K562 (cell line): ENCODE data around the gene BNIP3. TPM values are rescaled to one million over a fixed set of nuclear protein-coding genes. Genes with fewer than 3 reads are reported as not detected.

Source experiments
- ATAC-seq: fragments of 200-7000 bp; cut with Tn5 transposase; 3 replicates; pipeline ENCODE4 v1.9.1; 2020; ENCODE audit warnings: moderate library complexity
- BruUV-seq: library from RNA; stranded (reverse); fragments of 400-500 nt; replicated peaks from 2 replicates; lab custom pipeline; 2021; lab: Mats Ljungman, UMichigan
- CTCF ChIA-PET: fragments of 300-600 bp; formaldehyde crosslinking; extraction: SDS; loops from one replicate; lab custom pipeline; 2021; ENCODE audit warnings: low intra/inter-chr PET ratio; lab: Yijun Ruan, JAX
- POLR2A ChIA-PET: fragments of 300-600, 350-650 bp; sonication (Branson Sonifier 250); formaldehyde crosslinking; extraction: SDS; loops from one replicate; lab custom pipeline; 2021; ENCODE audit warnings: antibody characterized with exemption, inconsistent platforms; lab: Yijun Ruan, JAX
- DNase-seq, 4 experiments: peaks; one replicate each; pipeline versions ENCODE4 v3.0.0 to v3.0.0-alpha.2; 2011 to 2018; ENCODE audit warnings: low spot score in 3 of 4, mixed read lengths in 3 of 4; ENCODE audit errors: extremely low read depth in 1 of 4
- FAIRE-seq: peaks from 2 replicates; lab custom pipeline; 2011; peaks lifted over from hg19 to GRCh38; lab: Jason Lieb, UNC
- H2AFZ ChIP-seq: 2 replicates; pipeline ENCODE4 v1.6.0; 2011; ENCODE audit warnings: low read depth, low read length, control low read depth, inconsistent platforms
- H3K27ac ChIP-seq: fragments of 200-600 bp; 3 replicates; pipeline ENCODE4 v1.8.0; 2011; ENCODE audit warnings: low read depth, mild to moderate bottlenecking, control low read depth, inconsistent platforms, low read length, moderate library complexity, mixed read lengths; ENCODE audit errors: extremely low read depth
- H3K27me3 ChIP-seq, 2 experiments: fragments of 300-600 bp in 1 of 2; 2 replicates in 1 of 2; 3 replicates in 1 of 2; pipeline versions ENCODE4 v1.6.0 to v1.8.0; 2011; ENCODE audit warnings: inconsistent platforms in 2 of 2, low read length in 2 of 2, mild to moderate bottlenecking in 1 of 2, mixed read lengths in 1 of 2, moderate library complexity in 1 of 2; ENCODE audit not compliant: control insufficient read depth in 2 of 2, insufficient read depth in 2 of 2
- H3K36me3 ChIP-seq: fragments of 300-600 bp; 3 replicates; pipeline ENCODE4 v1.8.0; 2011; ENCODE audit warnings: mild to moderate bottlenecking, low read length, inconsistent platforms; ENCODE audit not compliant: control insufficient read depth, insufficient read depth
- H3K4me1 ChIP-seq, 2 experiments: fragments of 200-600 bp in 1 of 2; replicated peaks in 1 of 2; 2 replicates in 1 of 2; 3 replicates in 1 of 2; pipeline versions ENCODE4 v1.5.1 to v1.8.0; 2011; ENCODE audit warnings: inconsistent platforms in 2 of 2, low read length in 2 of 2, mild to moderate bottlenecking in 1 of 2, mixed read lengths in 1 of 2, moderate library complexity in 1 of 2; ENCODE audit not compliant: control insufficient read depth in 2 of 2, insufficient read depth in 2 of 2
- H3K4me2 ChIP-seq: 2 replicates; pipeline ENCODE4 v1.6.1; 2011; ENCODE audit warnings: low read length, control low read depth, inconsistent platforms, mixed read lengths; ENCODE audit not compliant: insufficient read depth
- H3K4me3 ChIP-seq: fragments of 200-600 bp; sonication (generic), shearing (Covaris generic); 2 replicates; pipeline ENCODE4 v1.5.1; 2016; ENCODE audit warnings: control low read depth, inconsistent platforms
- H3K79me2 ChIP-seq: fragments of 200-600 bp; 3 replicates; pipeline ENCODE4 v1.8.0; 2011; ENCODE audit warnings: low read length, inconsistent platforms; ENCODE audit not compliant: control insufficient read depth, insufficient read depth
- H3K9ac ChIP-seq, 2 experiments: 2 replicates each; pipeline versions ENCODE4 v1.6.0 to v1.6.1; 2011; ENCODE audit warnings: low read depth in 2 of 2, low read length in 2 of 2, control low read depth in 1 of 2, inconsistent platforms in 1 of 2, mild to moderate bottlenecking in 1 of 2, mixed read lengths in 1 of 2; ENCODE audit not compliant: insufficient read depth in 1 of 2
- H3K9me1 ChIP-seq: one replicate; pipeline ENCODE4 v1.6.0; 2011; ENCODE audit warnings: inconsistent platforms, mild to moderate bottlenecking, low read length, moderate library complexity; ENCODE audit not compliant: control insufficient read depth, insufficient read depth
- H3K9me3 ChIP-seq: replicated peaks from 2 replicates; pipeline ENCODE4 v1.5.1; 2011; ENCODE audit warnings: low read depth, low read length, inconsistent platforms; ENCODE audit not compliant: control insufficient read depth, insufficient read depth
- H4K20me1 ChIP-seq: replicated peaks from 2 replicates; pipeline ENCODE4 v1.6.1; 2011; ENCODE audit warnings: low read length, inconsistent platforms, mixed read lengths; ENCODE audit not compliant: control insufficient read depth, insufficient read depth
- CEBPG ChIP-seq, 3 experiments: fragments of 200-800 bp in 1 of 3; sonication (Bioruptor generic) in 1 of 3; sonication (generic) in 1 of 3; formaldehyde crosslinking in 1 of 3; IDR thresholded peaks in 2 of 3; conservative IDR thresholded peaks in 1 of 3; 2 replicates each; pipeline versions ENCODE4 v1.6.1 to v1.8.0; 2016 to 2022; ENCODE audit warnings: missing compliant biosample characterization in 2 of 3, missing genetic modification characterization in 2 of 3, mild to moderate bottlenecking in 1 of 3, missing genetic modification reagents in 1 of 3
- CHCHD3 ChIP-seq: fragments of 250-450 bp; sonication (Bioruptor Pico); IDR thresholded peaks from 2 replicates; pipeline ENCODE4 v2.1.2; 2022; ENCODE audit warnings: mild to moderate bottlenecking
- ZNF316 ChIP-seq: fragments of 450-650 bp; IDR thresholded peaks from 2 replicates; pipeline ENCODE4 v1.6.1; 2016
- WGBS: fragments of 100-300 bp; shearing (Covaris generic); methylation state at CpG from one replicate; pipeline ENCODE4 v1.1.6; 2016; ENCODE audit warnings: low coverage, mixed read lengths; ENCODE audit not compliant: insufficient coverage; ENCODE audit errors: missing lambda C conversion rate; 5-methylcytosine and 5-hydroxymethylcytosine counted together
- in situ Hi-C: fragments of 300-500 bp; cut with MboI; formaldehyde crosslinking; loops from 4 replicates; pipeline ENCODE4 v1.15.0; 2018; ENCODE audit warnings: inconsistent platforms, mixed read lengths
- intact Hi-C: fragments of 100-400 bp; cut with micrococcal nuclease; formaldehyde crosslinking; loops from 2 replicates; pipeline ENCODE4 v1.14.2; 2022
- polyA plus RNA-seq, 8 experiments: library from polyadenylated mRNA; depleted of rRNA in 4 of 8; stranded (reverse) in 5 of 8; unstranded in 3 of 8; fragments of >200 nt; fragmentation: Nextera tagmentation in 2 of 8; fragmentation: Illumina TruSeq in 1 of 8; extraction: Ambion mirVana in 2 of 8; extraction: Trizol in 1 of 8; gene quantifications; 2 replicates each; pipeline versions ENCODE4 v1.2.1 to v1.2.3, GENCODE V29; 2011 to 2014; ENCODE audit warnings: inconsistent platforms in 1 of 8, missing spikeins in 1 of 8
- total RNA-seq, 7 experiments: library from RNA; depleted of rRNA in 6 of 7; stranded (reverse); fragments of >200 nt in 6 of 7; fragmentation: Illumina TruSeq in 2 of 7; extraction: Trizol in 2 of 7; gene quantifications; 2 replicates each; pipeline versions ENCODE4 v1.2.1 to v1.2.3, GENCODE V29; 2011 to 2021; ENCODE audit warnings: low replicate concordance in 1 of 7
- TF ChIP-seq, protein P1 (sequence below): IDR thresholded peaks from 3 replicates; pipeline ENCODE4 v1.6.1; 2011; ENCODE audit warnings: borderline replicate concordance, mild to moderate bottlenecking; ENCODE audit not compliant: insufficient read length, insufficient read depth

BNIP3 gene
- total and polyA plus RNA-seq, 9 of the 15 experiments (the other 6 are each of a cell fraction or from before 2014, with no cell fraction given), result 9.2 to 119 (median 42.2) TPM

DNA sequence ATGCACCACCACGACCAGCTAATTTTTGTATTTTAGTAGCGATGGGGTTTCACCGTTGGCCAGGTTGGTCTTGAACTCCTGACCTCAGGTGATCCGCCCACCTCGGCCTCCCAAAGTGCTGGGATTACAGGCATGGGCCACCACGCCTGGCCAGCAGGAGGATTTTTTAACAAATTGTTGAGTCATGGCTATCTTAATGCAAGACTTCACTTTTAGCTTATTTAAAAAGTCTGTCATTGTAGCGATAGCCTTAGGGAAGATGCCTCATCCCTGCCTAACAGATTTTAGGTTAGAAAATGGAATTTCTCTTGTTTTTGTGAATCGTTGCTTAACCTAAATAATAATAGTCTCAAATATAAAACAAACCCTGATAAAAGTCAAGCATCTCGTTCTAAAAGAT lies 45.4 kb downstream of the BNIP3 start:
- Histone ChIP-seq H3K9ac (no peak overlapping the region), H3K27me3 (no peaks in the 10 kb centered on the region), H3K9me3 (no peaks in the 10 kb centered on the region), H2AFZ (no peak overlapping the region), H3K4me3 (no peak overlapping the region), H3K4me1 (peaks cover 16 to 20% of the 10 kb centered on the region in 2 experiments; a peak in 4 of 5 replicates), H3K9me1 (no peaks in the 10 kb centered on the region), H3K4me2 (no peak overlapping the region), H3K27ac (no peak overlapping the region), H3K36me3 (peaks cover 65% of the 10 kb centered on the region; the same call in 2 of the 3 replicates), H4K20me1 (no peaks in the 10 kb centered on the region; the same call in 1 of the 2 replicates), H3K79me2 (peaks cover 61% of the 10 kb centered on the region)
- no TSS peak for BruUV-seq
- 90% methylated on average over 4 of the region's 9 CpGs for WGBS
- ATAC-seq (no peak), DNase-seq (no peak), FAIRE-seq (no peak)
- TF ChIP-seq, protein P1, sequence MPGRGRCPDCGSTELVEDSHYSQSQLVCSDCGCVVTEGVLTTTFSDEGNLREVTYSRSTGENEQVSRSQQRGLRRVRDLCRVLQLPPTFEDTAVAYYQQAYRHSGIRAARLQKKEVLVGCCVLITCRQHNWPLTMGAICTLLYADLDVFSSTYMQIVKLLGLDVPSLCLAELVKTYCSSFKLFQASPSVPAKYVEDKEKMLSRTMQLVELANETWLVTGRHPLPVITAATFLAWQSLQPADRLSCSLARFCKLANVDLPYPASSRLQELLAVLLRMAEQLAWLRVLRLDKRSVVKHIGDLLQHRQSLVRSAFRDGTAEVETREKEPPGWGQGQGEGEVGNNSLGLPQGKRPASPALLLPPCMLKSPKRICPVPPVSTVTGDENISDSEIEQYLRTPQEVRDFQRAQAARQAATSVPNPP, result no peak
- TF ChIP-seq CHCHD3 (CRISPR knock-in tag) (no peak), ZNF316 (peak; percentile 35; the same call in 1 of the 2 replicates), CEBPG (CRISPR knock-in tag; IDR thresholded peaks at IDR 0.05) (no peak), CEBPG (tag; conservative IDR thresholded peaks at IDR 0.05 in 1 of 2, IDR thresholded peaks at IDR 0.05 in 1 of 2) (no peak)
- POLR2A ChIA-PET, result no interaction called here
- CTCF ChIA-PET, result no interaction called here
- in situ Hi-C loops, result no loop called here
- intact Hi-C loops, result no loop called here
